Dendritic cell treated with granulocyte-macrophage colony-stimulating factor and Interleukin-4, amounts not matched to agents 40 ng/mL and 50 ng/mL, for 4 days (primary cell): ENCODE results near the gene STK39.

Experiments
- H3K27ac Mint-ChIP-seq: one replicate; pipeline ENCODE4 v1.8.0; 2022; ENCODE audit warnings: mild to moderate bottlenecking, mixed read lengths
- H3K27me3 Mint-ChIP-seq: one replicate; pipeline ENCODE4 v1.8.0; 2022; ENCODE audit warnings: mild to moderate bottlenecking, mixed read lengths
- H3K36me3 Mint-ChIP-seq: one replicate; pipeline ENCODE4 v1.8.0; 2022; ENCODE audit warnings: low read depth, mixed read lengths
- H3K4me1 Mint-ChIP-seq: one replicate; pipeline ENCODE4 v1.8.0; 2022; ENCODE audit warnings: low read depth, mixed read lengths
- H3K4me3 Mint-ChIP-seq: one replicate; pipeline ENCODE4 v1.8.0; 2022; ENCODE audit warnings: mild to moderate bottlenecking, moderate library complexity, mixed read lengths
- H3K9me3 Mint-ChIP-seq: one replicate; pipeline ENCODE4 v1.8.0; 2022; ENCODE audit warnings: mixed read lengths
- intact Hi-C: fragments of 100-400 bp; cut with micrococcal nuclease; formaldehyde crosslinking; loops from one replicate; pipeline ENCODE4 v1.15.0; 2022

Gene STK39

DNA sequence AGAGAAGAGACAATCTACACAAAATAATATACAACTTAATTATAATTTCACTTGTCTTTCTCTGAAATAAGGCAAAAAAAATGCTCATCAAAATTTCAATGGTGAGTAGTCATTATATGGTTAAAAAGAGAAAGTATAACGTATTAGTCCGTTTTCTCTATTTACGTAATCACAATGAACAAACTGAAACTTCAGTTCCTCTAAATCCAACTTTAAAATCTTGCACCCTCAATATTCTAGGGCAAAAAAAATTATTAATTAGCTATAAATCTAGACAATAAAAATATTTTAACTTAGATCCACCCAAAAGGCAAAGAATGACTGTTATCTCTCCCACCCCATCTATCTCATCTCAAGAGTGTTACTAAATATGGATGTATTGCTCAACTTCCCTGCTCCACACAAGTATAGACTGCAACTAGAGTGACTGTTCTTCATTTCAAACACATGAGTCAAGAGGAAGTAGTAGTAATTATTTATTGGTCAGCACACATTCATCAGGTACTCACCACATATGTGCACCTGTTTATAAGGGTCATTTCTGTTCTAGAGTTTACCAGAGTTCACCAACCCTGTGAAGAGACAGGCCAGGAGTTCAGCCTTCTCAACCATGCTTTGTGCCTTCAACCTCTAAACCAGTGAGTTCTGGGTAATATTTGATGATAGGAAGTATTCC is 36.4 kb downstream of the STK39 start:
- no peaks in the 10 kb centered on the region for H3K27me3 Mint-ChIP-seq
- peak overlapping the region; percentile 53 for H3K27ac Mint-ChIP-seq
- intact Hi-C loops = no loop called here
- peaks cover 39% of the 10 kb centered on the region for H3K4me1 Mint-ChIP-seq
- H3K9me3 Mint-ChIP-seq = no peaks in the 10 kb centered on the region
- peak overlapping the region; percentile 46 for H3K4me3 Mint-ChIP-seq
- H3K36me3 Mint-ChIP-seq = no peaks in the 10 kb centered on the region

DNA sequence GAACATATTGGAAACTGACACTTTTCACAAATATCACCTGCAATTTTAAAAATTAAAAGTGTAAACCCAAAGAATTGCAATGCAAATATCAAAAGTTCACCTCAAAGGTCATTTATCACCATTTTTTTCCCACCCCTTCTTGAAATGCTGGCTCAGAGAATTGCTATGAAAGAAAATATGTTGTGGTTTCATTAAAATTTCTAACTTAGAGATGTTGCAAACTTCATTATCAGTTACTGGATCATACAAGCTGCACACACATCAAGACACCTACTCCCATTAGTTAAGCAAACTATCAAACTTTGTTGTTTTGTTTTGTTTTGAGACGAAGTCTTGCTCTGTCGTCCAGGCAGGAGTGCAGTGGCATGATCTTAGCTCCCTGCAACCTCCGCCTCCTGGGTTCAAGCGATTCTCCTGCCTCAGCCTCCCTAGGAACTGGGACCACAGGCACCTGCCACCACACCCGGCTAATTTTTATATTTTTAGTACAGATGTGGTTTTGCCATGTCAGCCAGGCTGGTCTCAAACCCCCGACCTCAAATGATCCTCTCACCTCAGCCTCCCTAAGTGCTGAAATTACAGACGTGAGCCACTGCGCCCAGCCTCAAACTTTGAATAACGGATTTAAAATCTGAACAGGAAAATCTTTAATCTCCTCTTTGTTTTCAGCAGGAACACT is 37.0 kb downstream of the STK39 start:
- no peaks in the 10 kb centered on the region for H3K27me3 Mint-ChIP-seq
- intact Hi-C loops = no loop called here
- H3K4me3 Mint-ChIP-seq = peak overlapping the region; percentile 46
- no peaks in the 10 kb centered on the region for H3K9me3 Mint-ChIP-seq
- peak overlapping the region; percentile 53 for H3K27ac Mint-ChIP-seq
- no peaks in the 10 kb centered on the region for H3K36me3 Mint-ChIP-seq
- peaks cover 35% of the 10 kb centered on the region for H3K4me1 Mint-ChIP-seq

DNA sequence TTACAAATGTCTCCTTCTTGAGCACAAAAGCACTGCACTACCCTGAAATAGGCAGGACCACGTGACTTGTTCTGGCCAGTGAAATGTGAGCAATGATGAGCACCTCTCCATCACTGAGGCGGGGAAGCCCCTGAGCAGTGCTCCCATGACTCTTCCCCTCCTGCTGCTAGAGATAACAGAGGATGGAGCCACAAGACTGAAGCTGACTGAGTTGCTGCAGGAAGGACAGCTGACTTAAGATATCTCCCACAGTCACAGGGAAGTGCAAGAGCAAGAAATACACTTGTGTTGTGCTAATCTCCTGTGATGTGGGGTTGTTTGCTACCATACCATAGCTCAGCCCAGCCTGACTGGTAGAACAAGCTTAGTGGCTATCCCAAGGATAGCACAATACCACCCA is 38.7 kb downstream of the STK39 start:
- H3K4me1 Mint-ChIP-seq = peaks cover 34% of the 10 kb centered on the region
- H3K36me3 Mint-ChIP-seq = no peaks in the 10 kb centered on the region
- H3K27me3 Mint-ChIP-seq = no peaks in the 10 kb centered on the region

DNA sequence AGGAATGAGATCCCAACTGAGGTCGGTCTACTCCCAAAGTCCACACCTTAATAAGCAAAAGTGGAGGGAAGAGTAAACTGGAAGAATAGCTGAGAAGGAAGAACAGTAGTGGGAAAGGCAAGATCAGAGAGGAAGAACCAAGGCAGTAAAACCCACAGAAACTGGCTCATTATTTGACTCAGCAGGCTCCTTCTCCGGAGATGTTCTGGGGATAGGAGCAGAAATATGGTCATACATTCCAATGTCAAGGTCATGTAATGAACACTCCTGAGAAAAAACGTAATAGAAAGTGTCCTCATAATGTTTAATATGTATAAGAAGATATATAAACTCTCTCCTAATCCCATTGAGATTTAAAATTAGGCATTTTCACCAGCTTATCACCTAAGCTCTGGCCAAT is 39.5 kb downstream of the STK39 start:
- Mint-ChIP-seq H3K4me1 (peaks cover 34% of the 10 kb centered on the region), H3K27ac (no peak overlapping the region), H3K27me3 (no peaks in the 10 kb centered on the region), H3K4me3 (no peak overlapping the region), H3K36me3 (no peaks in the 10 kb centered on the region), H3K9me3 (no peaks in the 10 kb centered on the region)
- intact Hi-C loops = no loop called here

More for the DNA sequence above, 38.7 kb downstream of the STK39 start:
- no peak overlapping the region for H3K4me3 Mint-ChIP-seq
- intact Hi-C loops = no loop called here
- H3K27ac Mint-ChIP-seq = no peak overlapping the region
- no peaks in the 10 kb centered on the region for H3K9me3 Mint-ChIP-seq

DNA sequence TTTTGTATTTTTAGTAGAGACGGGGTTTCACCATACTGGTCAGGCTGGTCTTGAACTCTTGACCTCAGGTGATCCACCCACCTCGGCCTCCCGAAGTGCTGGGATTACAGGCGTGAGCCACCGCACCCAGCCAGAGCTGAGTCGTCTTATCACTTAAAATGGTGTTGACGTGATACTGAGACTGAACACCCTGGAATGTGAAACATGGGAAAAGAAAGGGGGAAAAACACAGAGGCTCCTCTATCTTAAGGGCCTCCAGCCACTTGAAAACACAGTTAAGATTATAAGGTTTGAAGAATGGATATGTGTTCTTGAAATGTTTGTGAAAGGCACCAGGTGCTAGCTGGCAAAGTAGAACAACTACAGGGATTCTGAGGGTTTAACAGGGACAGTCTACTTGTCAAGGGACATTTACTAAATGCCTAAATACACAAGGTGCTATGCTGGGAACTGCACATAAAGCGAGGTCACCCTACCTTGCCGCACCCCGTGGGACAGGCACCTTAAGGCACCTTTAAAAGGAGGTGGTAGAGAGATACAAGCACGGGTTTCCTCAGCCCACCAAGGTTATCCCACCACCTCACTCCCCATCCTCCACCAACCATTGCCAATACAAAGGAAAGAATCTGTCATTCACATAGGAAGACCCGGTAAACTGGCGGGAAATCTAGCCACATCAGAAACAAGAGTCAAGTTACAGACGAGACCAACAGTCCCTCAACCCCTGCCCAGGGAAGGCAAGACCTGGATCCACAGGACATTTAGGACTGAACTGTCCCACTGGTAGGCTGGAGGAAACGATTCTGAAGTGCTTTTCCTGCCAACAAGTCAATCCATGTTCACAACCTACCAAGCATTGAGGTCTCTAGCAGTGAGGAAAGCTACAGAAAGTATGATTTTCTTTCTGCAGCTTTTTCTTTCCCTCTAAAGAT is 43.4 kb downstream of the STK39 start:
- intact Hi-C loops = no loop called here
- Mint-ChIP-seq H3K4me1 (peaks cover 37% of the 10 kb centered on the region), H3K9me3 (no peaks in the 10 kb centered on the region), H3K4me3 (no peak overlapping the region), H3K27me3 (no peaks in the 10 kb centered on the region), H3K36me3 (no peaks in the 10 kb centered on the region), H3K27ac (no peak overlapping the region)

DNA sequence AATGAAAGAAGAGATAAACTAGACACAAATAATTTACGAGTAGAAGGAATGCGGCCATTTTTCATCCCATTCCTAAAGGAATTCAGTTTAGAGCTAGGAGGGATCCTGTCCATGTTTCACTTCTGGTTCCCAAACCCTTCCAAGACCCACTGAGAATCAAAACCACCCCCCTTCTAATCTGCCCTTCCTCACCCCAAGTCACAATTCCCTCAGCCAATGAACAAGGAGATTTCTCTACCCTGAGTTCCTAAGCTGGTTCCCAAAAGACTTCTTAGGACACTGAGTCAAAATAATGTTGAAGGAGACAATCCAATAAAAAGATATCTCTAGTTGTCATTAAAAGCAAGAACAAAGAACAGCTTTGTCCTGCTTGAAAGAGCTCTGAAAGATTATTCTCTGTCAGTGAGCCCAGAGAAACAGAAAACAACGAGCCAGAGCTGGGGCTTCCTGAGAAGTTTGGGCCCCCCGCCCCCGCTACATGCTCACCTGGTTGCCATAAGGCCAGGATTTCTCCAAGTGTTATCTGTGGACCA is 45.7 kb downstream of the STK39 start:
- Mint-ChIP-seq H3K9me3 (no peaks in the 10 kb centered on the region), H3K36me3 (no peaks in the 10 kb centered on the region), H3K4me1 (peaks cover 19% of the 10 kb centered on the region), H3K4me3 (no peak overlapping the region), H3K27me3 (no peaks in the 10 kb centered on the region), H3K27ac (peak overlapping the region; percentile 3)
- intact Hi-C loops = no loop called here

DNA sequence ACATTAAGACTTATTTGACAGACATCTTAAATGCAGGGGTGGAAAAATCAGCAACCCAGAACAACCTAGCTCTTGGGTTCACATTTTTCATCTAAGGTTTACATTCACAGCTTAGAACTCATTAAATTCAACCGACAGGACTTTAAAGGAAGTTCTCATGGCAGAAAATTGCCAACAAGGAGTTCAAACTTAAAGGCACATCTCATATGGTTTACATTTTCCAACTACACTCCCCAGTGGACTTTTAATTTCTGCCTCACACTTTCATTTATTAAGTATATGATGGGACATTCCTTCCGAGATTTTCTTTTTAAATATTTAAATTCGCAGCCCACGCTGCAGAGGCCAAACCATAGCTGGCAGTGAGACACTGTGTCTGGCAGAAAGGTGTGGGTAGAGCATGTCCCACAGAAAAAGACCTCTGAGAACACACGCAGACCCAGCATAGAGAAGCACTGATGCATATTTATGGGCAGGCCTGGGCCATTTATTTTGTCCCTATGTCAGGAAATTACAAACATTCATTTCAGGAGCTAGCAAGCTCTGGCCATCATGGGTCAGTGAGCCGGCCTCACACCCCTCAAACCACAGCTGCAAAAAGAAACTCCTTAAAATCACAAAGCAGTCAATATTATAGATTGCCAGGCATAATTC is 46.3 kb downstream of the STK39 start:
- Mint-ChIP-seq H3K36me3 (no peaks in the 10 kb centered on the region), H3K27ac (peak overlapping the region; percentile 3), H3K9me3 (no peaks in the 10 kb centered on the region), H3K27me3 (no peaks in the 10 kb centered on the region), H3K4me1 (peaks cover 19% of the 10 kb centered on the region), H3K4me3 (no peak overlapping the region)
- intact Hi-C loops = no loop called here

DNA sequence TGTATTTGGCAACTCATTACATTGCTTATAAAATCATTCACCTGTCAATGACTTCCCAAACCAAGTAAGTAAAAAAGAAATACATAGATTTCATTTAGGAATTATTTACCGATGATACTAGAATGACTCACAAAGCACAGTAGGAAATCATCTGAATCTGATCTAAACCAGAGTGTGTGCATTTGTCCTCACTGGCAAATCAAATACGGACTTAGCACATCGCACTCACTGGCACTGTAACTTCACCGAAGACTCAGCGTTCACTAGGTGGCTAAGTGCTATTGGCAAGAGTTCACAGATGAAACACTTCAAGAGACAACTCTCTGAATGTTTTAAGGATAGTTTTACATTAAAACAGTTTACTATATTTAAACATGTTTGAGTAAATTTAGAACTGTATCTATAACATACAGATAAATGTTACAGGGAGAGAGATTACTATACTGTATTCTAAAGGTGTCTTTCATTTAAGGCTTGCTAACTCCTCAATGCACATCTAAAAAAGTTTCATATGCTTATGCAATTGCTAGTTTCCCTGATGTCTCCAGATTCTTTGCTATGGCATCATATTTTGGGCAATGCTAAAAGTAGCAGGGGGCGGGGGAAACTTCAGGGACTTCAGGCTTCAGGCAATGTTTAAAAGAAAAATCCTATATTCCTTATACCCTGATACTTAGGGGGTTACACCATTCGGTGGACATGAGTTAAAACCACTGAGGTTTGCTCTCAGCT is 48.8 kb downstream of the STK39 start:
- H3K27ac Mint-ChIP-seq = no peak overlapping the region
- intact Hi-C loops = no loop called here
- no peaks in the 10 kb centered on the region for H3K9me3 Mint-ChIP-seq
- no peaks in the 10 kb centered on the region for H3K27me3 Mint-ChIP-seq
- H3K4me3 Mint-ChIP-seq = no peak overlapping the region
- H3K4me1 Mint-ChIP-seq = peaks cover 22% of the 10 kb centered on the region
- no peaks in the 10 kb centered on the region for H3K36me3 Mint-ChIP-seq

DNA sequence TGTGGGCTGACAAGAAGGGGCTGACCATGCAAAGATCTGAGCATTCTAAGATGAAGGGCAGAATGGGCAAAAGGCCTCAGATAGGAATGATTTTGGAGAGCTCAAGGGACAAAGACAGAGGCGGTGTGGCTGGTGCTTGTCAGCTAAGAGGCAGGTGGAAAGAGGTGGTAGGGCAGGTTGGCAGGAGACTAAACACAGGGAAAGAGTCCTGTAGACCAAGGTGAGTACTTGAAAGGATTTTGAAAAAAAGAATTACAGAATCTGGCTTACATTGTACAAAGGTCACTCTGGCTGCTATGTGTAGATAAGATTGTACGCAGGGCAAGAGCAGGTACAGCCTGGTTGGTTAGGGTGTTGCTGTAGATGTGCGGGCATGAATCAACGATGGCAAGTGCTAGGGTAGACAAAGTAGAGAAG is 50.6 kb downstream of the STK39 start:
- Mint-ChIP-seq H3K27ac (no peak overlapping the region), H3K9me3 (no peaks in the 10 kb centered on the region), H3K4me1 (peaks cover 34% of the 10 kb centered on the region), H3K27me3 (no peaks in the 10 kb centered on the region), H3K36me3 (no peaks in the 10 kb centered on the region), H3K4me3 (no peak overlapping the region)
- intact Hi-C loops = no loop called here

DNA sequence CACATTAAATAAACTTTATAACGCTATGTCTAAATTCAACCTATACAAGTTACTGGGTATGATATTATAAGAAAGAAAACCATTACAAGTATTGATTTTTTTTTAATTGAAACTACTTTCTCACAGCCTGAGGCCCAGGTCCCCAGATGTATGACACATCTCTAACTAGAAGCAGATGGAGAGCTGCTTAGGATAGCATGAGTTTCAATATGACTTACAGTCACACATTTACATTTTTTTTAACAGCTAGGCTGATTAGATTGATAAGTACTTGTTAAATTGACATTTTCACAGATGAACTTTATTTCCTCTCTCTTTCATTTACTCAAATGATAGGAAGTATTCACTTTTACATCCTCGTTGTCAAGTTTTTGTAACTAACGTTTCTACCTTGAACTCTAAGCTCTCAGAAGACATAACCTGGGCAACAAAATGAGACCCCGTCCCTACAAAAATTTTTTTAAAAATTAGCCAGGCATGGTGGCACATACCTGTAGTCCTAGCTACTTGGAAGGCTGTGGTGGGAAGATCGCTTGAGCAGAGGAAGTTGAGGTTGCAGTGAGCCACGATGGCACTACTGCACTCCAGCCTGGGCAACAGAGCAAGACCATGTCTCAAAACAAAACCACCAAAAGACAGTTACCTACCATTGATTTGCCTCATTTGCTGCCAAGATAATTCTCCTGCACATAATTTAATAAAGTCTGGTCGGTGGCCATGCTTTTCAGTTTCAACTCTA is 52.4 kb downstream of the STK39 start:
- intact Hi-C loops = no loop called here
- no peaks in the 10 kb centered on the region for H3K9me3 Mint-ChIP-seq
- H3K27ac Mint-ChIP-seq = no peak overlapping the region
- H3K36me3 Mint-ChIP-seq = no peaks in the 10 kb centered on the region
- no peak overlapping the region for H3K4me3 Mint-ChIP-seq
- H3K4me1 Mint-ChIP-seq = peaks cover 31% of the 10 kb centered on the region
- no peaks in the 10 kb centered on the region for H3K27me3 Mint-ChIP-seq

DNA sequence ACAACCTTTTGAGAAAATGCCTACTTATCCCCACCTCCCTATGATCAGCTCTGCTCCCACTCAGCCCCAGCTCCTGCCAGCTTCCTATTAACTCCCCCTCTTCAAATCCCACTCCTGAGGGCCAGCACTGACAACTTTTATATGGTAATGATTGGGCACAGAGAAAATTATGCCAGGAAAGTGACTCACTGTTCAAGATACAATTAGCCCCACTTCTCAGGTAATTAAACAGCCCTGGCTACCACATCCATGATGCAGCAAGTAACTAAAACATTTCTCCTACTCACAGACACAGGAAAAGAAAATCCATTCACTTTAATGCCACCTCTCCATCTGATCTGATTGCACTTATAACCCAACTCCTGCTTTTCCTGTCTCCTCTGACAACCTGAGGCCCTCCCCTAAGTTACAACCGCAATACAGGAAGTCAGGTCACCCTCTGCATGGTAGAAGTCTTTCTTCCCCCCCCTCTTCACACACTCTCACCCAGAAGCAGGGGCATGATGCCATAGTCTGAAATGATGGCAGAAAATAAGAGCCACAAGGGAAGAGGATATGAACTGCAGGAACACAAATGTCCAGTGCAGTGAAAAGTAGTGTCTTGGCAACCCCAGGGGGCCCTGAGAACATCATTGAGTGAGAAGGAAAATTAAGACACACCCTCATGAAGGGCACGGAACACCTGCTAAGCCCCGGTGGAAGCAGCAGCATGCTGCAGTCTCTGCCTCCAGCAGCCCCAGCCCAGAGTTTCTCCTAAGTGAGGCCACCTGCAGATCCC is 54.4 kb downstream of the STK39 start:
- peaks cover 29% of the 10 kb centered on the region for H3K4me1 Mint-ChIP-seq
- H3K27ac Mint-ChIP-seq = no peak overlapping the region
- intact Hi-C loops = no loop called here
- H3K27me3 Mint-ChIP-seq = no peaks in the 10 kb centered on the region
- H3K9me3 Mint-ChIP-seq = no peaks in the 10 kb centered on the region
- no peaks in the 10 kb centered on the region for H3K36me3 Mint-ChIP-seq
- no peak overlapping the region for H3K4me3 Mint-ChIP-seq
